PC-9 (cell line): Measurements from ENCODE around the gene NHLRC3.

Experiments used
- CTCF ChIP-seq: fragments of 200-600 bp; sonication (generic); conservative IDR thresholded peaks from 2 replicates; pipeline ENCODE4 v1.6.1; 2017; ENCODE audit warnings: mixed run types, antibody characterized with exemption, mild to moderate bottlenecking, moderate library complexity
- EZH2 ChIP-seq: fragments of 200-600 bp; sonication (generic); IDR thresholded peaks from 2 replicates; pipeline ENCODE4 v1.8.0; 2017; ENCODE audit warnings: antibody characterized with exemption, low read depth

GRCh38 chr13:39052944-39053343, 14.7 kb downstream of the NHLRC3 start:
- TF ChIP-seq CTCF (no peak), EZH2 (no peak)
